Measurements from ENCODE around the gene IRF2. TPM values are rescaled to one million over a fixed set of nuclear protein-coding genes. Genes with fewer than 3 reads are reported as not detected.
A peak's percentile ranks its signal among the peaks of the same experiment; 100 is the strongest.

Gene IRF2
- total and polyA plus RNA-seq, 4 donors, result 16.4 to 65.8 (median 43.1) TPM

GRCh38 chr4:184396570-184397515 is 77.5 kb downstream of the IRF2 start:
- H3K9me3 ChIP-seq (ENCODE audit: control insufficient read depth in 4 of 4, insufficient read depth in 3 of 4, low read length in 3 of 4), result no peaks in the 10 kb centered on the region
- ATAC-seq (ENCODE audit: insufficient read depth, low FRiP score) (no peak), DNase-seq (no peak)
- H3K4me1 ChIP-seq (ENCODE audit: control insufficient read depth in 5 of 5, insufficient read depth in 5 of 5, low read length in 5 of 5), result peaks cover 0 to 11% (median 7%) of the 10 kb centered on the region in 5 donors
- H3K27me3 ChIP-seq (ENCODE audit: control insufficient read depth in 3 of 3, insufficient read depth in 3 of 3, low read length in 2 of 3), result no peaks in the 10 kb centered on the region
- no peak overlapping the region for H3K4me3 ChIP-seq
- H3K9ac ChIP-seq (ENCODE audit: insufficient read depth in 1 of 2, low read length in 2 of 2), result no peak overlapping the region
- H3K27ac ChIP-seq (ENCODE audit: low read depth in 1 of 2, low read length in 1 of 2), result no peak overlapping the region
- TF ChIP-seq CTCF (IDR thresholded peaks at IDR 0.05; ENCODE audit: control extremely low read depth, extremely low read depth), result no peak
- 82 to 87% methylated on average over 15 of the region's 15 CpGs for WGBS, 2 donors
- H3K36me3 ChIP-seq (ENCODE audit: control insufficient read depth in 4 of 4, insufficient read depth in 4 of 4, low read length in 4 of 4), result peaks cover 0 to 44% (median 33%) of the 10 kb centered on the region in 4 donors

- no peak overlapping the region for H3K9ac ChIP-seq (ENCODE audit: insufficient read depth in 1 of 2, low read length in 2 of 2)
- H3K4me3 ChIP-seq, result no peak overlapping the region
- TF ChIP-seq CTCF (IDR thresholded peaks at IDR 0.05; ENCODE audit: control extremely low read depth, extremely low read depth), result no peak
- H3K27me3 ChIP-seq (ENCODE audit: control insufficient read depth in 3 of 3, insufficient read depth in 3 of 3, low read length in 2 of 3), result no peaks in the 10 kb centered on the region
- ATAC-seq (ENCODE audit: insufficient read depth, low FRiP score) (no peak), DNase-seq (no peak)
- WGBS, 2 donors, result 95% methylated on average over 14 of the region's 14 CpGs
- peaks cover 0 to 46% (median 40%) of the 10 kb centered on the region in 4 donors for H3K36me3 ChIP-seq (ENCODE audit: control insufficient read depth in 4 of 4, insufficient read depth in 4 of 4, low read length in 4 of 4)
- H3K4me1 ChIP-seq (ENCODE audit: control insufficient read depth in 5 of 5, insufficient read depth in 5 of 5, low read length in 5 of 5), result peaks cover 0 to 7% (median 4%) of the 10 kb centered on the region in 5 donors
- no peaks in the 10 kb centered on the region for H3K9me3 ChIP-seq (ENCODE audit: control insufficient read depth in 4 of 4, insufficient read depth in 3 of 4, low read length in 3 of 4)
- peak overlapping the region in 1 of 2 donors; percentile 55 for H3K27ac ChIP-seq (ENCODE audit: low read depth in 1 of 2, low read length in 1 of 2)
Measured at GRCh38 chr4:184395971-184396391, 78.4 kb downstream of the IRF2 start.

DNA sequence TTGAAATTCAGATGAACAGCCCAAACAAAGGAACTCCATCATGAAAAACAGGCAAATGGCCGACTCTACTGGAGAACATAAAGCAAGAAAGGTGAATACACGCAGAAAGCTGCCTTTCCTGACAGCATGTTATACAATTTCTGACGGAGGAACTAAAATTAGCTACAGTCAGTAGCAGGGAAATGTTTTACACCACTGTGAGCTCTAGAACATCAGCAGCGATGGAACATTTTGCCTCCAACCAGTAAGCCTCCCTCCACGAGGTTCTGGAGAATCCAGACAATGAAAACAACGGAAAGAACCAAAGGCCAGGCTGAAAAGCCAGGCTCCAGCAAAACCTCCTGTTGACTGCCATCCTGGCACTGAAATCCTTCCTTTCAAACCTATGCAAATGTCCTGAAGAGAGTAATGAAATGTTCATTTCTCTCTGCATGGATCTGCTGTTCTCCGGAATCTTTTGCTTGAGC is 78.9 kb downstream of the IRF2 start:
- Histone ChIP-seq H3K36me3 (ENCODE audit: control insufficient read depth in 4 of 4, insufficient read depth in 4 of 4, low read length in 4 of 4) (peaks cover 0 to 44% (median 41%) of the 10 kb centered on the region in 4 donors), H3K27ac (ENCODE audit: low read depth in 1 of 2, low read length in 1 of 2) (peak overlapping the region; percentile 19 to 55), H3K27me3 (ENCODE audit: control insufficient read depth in 3 of 3, insufficient read depth in 3 of 3, low read length in 2 of 3) (no peaks in the 10 kb centered on the region), H3K4me3 (no peak overlapping the region), H3K4me1 (ENCODE audit: control insufficient read depth in 5 of 5, insufficient read depth in 5 of 5, low read length in 5 of 5) (peaks cover 0 to 8% (median 4%) of the 10 kb centered on the region in 5 donors), H3K9me3 (ENCODE audit: control insufficient read depth in 4 of 4, insufficient read depth in 3 of 4, low read length in 3 of 4) (no peaks in the 10 kb centered on the region), H3K9ac (ENCODE audit: insufficient read depth in 1 of 2, low read length in 2 of 2) (no peak overlapping the region)
- DNase-seq (no peak), ATAC-seq (ENCODE audit: insufficient read depth, low FRiP score) (no peak)
- 69 to 85% methylated on average over 7 of the region's 7 CpGs for WGBS, 2 donors
- TF ChIP-seq CTCF (IDR thresholded peaks at IDR 0.05; ENCODE audit: control extremely low read depth, extremely low read depth), result no peak
